ENCODE measurements around the gene HAUS7.

Gene HAUS7

DNA sequence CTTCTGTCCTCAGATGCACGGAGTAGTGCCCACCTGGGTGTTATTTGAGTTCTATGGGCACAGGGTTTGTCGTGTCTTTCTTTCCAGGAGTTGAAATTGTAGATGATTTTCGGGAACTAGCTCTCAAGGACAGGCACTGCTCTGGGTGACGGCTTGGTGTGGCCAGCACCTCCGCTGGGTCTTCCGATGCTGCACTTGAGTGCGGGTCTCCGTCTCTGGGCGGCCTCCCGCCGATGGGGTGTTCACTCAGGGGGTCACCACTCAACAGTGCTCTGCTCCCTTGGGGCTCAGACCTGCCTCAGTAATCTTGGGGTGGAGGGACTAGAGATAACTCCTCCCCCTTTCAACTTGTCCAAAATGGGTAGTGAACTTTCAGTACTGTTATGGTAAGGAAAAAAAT lies 56.6 kb downstream of the HAUS7 start:
- H3K4me3 Mint-ChIP-seq = no peak overlapping the region
- H3K36me3 Mint-ChIP-seq = peaks cover 2% of the 10 kb centered on the region
- peaks cover 9% of the 10 kb centered on the region for H3K4me1 Mint-ChIP-seq
- no peaks in the 10 kb centered on the region for H3K9me3 Mint-ChIP-seq
- no peak overlapping the region for H3K27ac Mint-ChIP-seq
- DNase-seq (ENCODE audit: low spot score in 2 of 2) (no peak), ATAC-seq (ENCODE audit: low read depth) (no peak)
- peaks cover 1% of the 10 kb centered on the region for H3K27me3 Mint-ChIP-seq

DNA sequence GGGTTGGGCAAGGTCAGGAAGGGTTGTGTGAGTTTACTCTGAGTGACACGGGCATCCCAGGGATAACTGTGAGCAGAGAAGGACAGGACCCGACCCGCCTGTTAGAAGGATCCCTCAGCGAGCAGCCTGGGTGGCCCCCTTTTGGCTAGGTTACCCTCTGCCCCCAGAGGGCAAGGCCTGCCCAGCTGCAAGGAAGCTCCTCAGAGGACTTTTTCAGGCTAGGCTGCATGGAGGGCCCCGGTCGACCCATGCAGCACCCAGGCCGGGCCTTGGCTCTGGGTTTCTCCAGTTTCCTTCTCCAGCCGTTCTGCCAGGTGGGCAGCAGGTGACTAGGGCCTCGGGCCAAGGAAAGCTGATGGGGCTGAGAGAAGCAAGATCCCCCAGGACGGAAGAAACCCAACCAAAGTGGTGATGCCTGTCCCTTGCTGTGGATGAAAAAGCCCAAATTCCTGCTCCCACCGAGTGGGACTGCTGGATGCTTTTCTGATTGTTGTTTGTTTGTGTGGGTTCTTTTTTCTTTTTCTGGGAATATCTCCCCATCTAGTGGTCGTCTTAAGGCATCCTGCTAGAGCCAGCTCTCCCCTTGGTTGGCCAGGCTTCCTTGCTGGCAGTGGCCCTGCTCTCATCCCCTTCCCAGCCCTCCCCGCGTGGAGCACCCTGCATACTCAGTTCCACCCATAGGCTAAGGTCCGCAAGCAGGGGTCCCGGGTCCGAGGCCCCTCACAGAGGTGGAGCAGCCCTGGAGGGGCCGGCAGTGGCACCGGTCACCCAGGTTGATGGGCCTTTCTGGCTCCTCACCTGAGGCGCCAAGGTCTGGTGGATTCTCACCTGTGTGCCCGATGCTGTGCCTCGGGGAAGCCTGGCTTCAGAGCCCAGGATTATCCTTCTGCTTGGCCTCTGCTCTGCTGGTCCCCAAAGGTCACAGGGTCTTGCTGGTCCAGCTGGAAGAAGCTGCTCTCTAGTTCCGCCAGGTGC lies 57.3 kb downstream of the HAUS7 start:
- peaks cover 9% of the 10 kb centered on the region for H3K4me1 Mint-ChIP-seq
- H3K9me3 Mint-ChIP-seq = no peaks in the 10 kb centered on the region
- ATAC-seq (ENCODE audit: low read depth) = no peak
- peak overlapping the region; percentile 76 for H3K4me3 Mint-ChIP-seq
- H3K36me3 Mint-ChIP-seq = peaks cover 2% of the 10 kb centered on the region
- DNase-seq (ENCODE audit: low spot score in 2 of 2) = no peak
- H3K27ac Mint-ChIP-seq = no peak overlapping the region
- peaks cover 1% of the 10 kb centered on the region for H3K27me3 Mint-ChIP-seq

DNA sequence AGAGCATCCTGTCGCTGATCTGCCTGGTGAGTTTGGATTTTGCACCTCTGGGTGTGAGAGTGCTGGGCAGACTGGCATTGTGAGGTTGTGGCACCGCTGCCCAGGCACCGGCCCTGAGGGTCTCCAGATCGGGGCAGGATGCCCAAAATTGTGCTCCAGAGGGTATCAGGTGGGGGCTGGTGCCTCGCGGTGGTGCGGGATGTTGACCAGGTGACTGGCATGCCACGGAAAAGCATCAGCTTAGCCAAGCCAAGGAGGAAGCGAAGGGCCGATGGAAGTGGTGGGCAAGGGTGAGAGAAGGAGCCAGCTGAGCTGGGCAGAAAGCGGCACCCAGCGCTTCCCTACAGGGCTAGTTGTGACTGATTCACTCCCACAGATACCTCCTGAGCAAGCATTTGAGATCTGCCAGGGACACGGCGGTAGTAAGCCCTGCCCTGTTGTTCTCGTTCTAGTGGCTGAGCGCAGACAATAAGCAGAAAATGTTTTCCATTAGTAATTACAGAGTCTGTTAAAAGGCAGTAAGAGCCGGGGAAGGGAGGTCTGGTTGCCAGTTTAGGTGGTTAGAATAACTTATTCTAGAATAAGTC lies 58.3 kb downstream of the HAUS7 start:
- Mint-ChIP-seq H3K9me3 (no peaks in the 10 kb centered on the region), H3K27ac (peak overlapping the region; percentile 53), H3K4me1 (peaks cover 9% of the 10 kb centered on the region), H3K4me3 (peak overlapping the region; percentile 76), H3K36me3 (no peaks in the 10 kb centered on the region), H3K27me3 (no peaks in the 10 kb centered on the region)
- ATAC-seq (ENCODE audit: low read depth) (no peak), DNase-seq (ENCODE audit: low spot score in 2 of 2) (no peak)

DNA sequence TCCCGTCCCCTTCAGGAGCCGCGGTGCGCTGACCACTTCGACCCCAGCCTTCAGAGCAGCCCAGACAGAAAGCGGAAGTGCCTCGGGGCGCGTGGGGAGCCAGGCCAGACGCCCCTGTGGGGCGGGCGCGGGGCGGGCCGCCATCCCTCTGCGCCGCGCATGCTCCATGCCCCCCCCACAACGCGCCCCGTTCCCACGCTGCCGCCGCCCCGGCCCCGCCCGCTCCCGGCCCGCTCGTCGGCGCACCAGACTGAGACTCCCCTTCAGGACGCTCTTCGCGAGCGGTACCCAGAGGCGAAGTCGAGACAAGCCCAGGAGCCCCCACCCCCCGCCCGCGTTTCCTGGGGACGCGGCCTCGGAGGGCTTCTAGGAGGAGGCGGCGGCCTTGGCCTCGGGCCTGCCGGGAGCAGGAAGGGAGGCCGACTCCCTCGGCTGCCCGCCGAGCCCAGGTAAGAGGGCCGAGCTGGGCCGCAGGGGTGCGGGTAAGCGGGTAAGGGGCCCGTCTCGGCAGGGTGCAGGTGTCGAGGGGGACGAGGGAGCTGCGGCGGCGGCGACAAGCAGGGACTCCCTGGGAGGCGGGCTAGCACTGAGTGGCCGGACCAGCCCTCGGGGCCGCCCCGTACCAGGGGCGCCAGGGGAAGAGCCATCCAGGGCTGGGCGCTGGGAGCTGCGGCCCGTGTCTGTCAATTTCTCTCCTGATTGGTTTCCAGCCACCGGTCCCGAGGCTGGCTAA lies 59.0 kb downstream of the HAUS7 start, which contains the start of gene ZFP92:
Gene ZFP92, plus strand, starts transcription at position 218 of the 733 bp plus-strand sequence. CDS start 6,851 bp downstream, outside the sequence.
- Mint-ChIP-seq H3K4me3 (peak within 1 kb of the TSS; percentile 76), H3K36me3 (no peaks in the 10 kb centered on the region), H3K4me1 (peaks cover 9% of the 10 kb centered on the region), H3K27ac (peak within 1 kb of the TSS; percentile 53), H3K9me3 (no peaks in the 10 kb centered on the region), H3K27me3 (no peaks in the 10 kb centered on the region)
- ATAC-seq (ENCODE audit: low read depth) = peak; percentile 76
- DNase-seq (ENCODE audit: low spot score in 2 of 2) = peak; percentile 4 to 27

DNA sequence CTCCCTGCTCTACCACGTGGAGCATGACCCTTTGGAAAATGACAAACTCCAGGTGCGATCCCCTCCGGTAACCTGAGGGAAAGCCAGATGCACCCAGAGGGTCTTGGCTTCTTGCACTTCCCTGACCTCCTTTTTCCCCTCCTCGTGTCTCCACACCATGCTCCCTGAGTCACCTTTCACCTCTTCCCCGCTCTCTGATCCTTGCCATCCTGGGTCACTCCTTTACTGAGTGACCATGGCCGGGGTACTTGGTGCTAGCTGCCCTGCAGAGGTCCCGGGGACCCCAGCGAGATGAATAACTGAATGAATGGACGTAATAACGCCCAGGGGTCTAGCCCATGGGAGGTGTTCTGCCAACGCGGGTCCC lies 59.5 kb downstream of the HAUS7 start:
- no peaks in the 10 kb centered on the region for H3K36me3 Mint-ChIP-seq
- no peak for DNase-seq (ENCODE audit: low spot score in 2 of 2)
- H3K4me3 Mint-ChIP-seq = peak overlapping the region; percentile 76
- no peaks in the 10 kb centered on the region for H3K27me3 Mint-ChIP-seq
- H3K27ac Mint-ChIP-seq = no peak overlapping the region
- no peaks in the 10 kb centered on the region for H3K9me3 Mint-ChIP-seq
- ATAC-seq (ENCODE audit: low read depth) = no peak
- H3K4me1 Mint-ChIP-seq = peaks cover 9% of the 10 kb centered on the region

DNA sequence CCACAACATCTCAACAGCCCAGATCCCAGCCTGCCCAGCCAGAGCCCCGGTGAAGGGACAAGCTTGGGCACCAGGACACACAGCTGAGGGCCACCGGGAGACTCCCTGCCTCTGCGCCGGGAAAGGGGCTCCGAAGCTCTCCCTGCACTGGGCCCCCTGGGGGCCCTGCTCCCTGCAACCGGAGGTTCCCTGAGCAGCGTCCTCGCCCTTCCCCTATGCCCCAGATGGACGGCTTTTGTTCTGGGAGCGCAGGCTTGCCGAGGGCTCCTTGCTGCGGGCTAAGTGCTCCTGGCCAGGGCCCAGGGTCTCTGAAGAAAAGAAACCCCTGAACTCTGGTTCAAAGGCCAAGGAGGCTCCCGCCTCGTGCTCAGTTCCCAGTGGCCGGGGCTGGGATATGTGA lies 60.0 kb downstream of the HAUS7 start:
- DNase-seq (ENCODE audit: low spot score in 2 of 2) (no peak), ATAC-seq (ENCODE audit: low read depth) (no peak)
- Mint-ChIP-seq H3K27me3 (no peaks in the 10 kb centered on the region), H3K27ac (no peak overlapping the region), H3K9me3 (no peaks in the 10 kb centered on the region), H3K4me1 (peaks cover 9% of the 10 kb centered on the region), H3K36me3 (no peaks in the 10 kb centered on the region), H3K4me3 (no peak overlapping the region)

DNA sequence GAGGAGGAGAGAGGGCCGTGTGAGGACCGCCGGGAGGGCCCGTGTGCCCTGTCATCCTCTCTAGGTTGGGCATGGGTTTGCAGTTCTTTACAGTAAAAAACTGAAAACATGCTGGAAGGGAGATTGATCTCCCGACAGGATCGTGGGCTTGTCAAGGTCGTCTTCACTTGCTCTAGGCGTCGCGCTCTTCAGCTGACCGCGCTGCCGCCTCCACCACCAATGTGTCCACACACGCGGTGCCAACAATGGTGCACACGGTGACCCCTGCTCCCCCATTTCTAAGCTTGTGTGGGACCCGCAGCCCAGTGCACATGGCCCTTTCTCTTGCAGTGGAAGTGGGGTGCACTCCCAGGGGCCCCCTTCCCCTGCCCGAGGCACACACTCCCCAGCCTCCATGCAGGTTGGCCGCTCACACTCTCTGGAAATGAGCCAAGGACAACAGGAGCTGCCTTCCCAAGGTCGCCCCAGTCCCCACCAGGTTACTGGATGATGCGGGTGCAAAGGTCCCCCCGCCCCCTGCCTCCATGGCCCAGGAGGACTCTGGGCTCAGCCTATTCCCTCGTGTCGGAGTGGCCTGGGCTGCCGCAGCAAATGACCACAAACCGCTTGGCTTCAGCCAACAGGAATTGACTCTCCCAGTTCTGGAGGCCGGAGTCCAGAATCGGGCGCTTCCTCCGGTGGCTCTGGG lies 60.8 kb downstream of the HAUS7 start:
- no peak overlapping the region for H3K27ac Mint-ChIP-seq
- H3K27me3 Mint-ChIP-seq = no peaks in the 10 kb centered on the region
- ATAC-seq (ENCODE audit: low read depth) (no peak), DNase-seq (ENCODE audit: low spot score in 2 of 2) (no peak)
- H3K9me3 Mint-ChIP-seq = no peaks in the 10 kb centered on the region
- no peaks in the 10 kb centered on the region for H3K36me3 Mint-ChIP-seq
- H3K4me3 Mint-ChIP-seq = no peak overlapping the region
- H3K4me1 Mint-ChIP-seq = peaks cover 9% of the 10 kb centered on the region

DNA sequence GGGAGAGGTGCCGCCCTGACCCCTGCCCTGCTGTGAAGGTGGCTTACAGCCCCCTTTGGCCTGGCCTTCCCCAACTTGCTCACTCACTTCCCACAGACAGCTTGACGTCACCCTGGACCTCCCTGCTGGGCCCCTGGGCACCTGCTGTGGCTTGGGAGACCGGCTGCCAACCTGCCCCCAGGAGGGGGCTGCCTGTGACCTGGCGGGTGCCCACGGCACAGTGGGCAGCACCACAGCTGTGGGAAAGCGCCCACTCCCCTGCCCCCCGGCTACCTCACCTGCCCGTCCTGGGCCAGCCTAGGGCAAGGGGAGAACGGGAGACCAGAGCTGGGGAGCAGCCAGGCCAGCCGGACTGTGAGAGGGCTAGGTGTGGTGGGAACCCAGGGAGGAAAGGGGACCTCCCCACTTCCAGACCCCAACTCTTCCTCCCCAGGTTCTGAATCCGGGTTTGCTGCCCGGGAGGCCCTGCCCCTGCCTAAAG lies 61.5 kb downstream of the HAUS7 start:
- Mint-ChIP-seq H3K36me3 (no peaks in the 10 kb centered on the region), H3K27ac (no peak overlapping the region), H3K27me3 (no peaks in the 10 kb centered on the region), H3K9me3 (no peaks in the 10 kb centered on the region), H3K4me3 (no peak overlapping the region), H3K4me1 (peaks cover 9% of the 10 kb centered on the region)
- ATAC-seq (ENCODE audit: low read depth) (no peak), DNase-seq (ENCODE audit: low spot score in 2 of 2) (no peak)

DNA sequence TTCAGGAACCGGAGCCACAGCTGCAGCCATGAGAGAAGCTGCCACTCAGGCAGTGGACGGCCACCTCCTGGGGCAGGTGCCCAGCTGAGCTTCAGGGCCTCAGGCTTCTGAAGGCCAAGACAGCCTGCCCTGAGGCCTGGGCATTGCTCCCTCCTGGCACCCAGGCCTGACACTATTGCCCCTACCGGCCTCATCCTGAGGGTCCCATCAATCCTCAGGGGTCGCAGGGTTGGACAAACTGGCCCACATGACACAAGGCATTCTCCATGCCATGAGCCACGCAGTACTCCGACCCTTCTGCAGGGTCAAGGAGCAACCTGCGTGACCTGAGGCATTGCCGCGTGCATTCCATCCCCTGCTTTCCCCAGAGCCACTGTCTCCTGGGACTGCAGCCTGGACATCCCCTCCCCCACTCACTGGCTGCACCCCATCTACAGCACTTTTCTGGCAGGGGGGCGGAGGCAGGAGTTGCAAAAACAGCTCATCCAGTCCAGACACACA lies 62.1 kb downstream of the HAUS7 start:
- DNase-seq (ENCODE audit: low spot score in 2 of 2) (no peak), ATAC-seq (ENCODE audit: low read depth) (no peak)
- Mint-ChIP-seq H3K4me3 (no peak overlapping the region), H3K36me3 (no peaks in the 10 kb centered on the region), H3K27ac (no peak overlapping the region), H3K4me1 (peaks cover 9% of the 10 kb centered on the region), H3K9me3 (no peaks in the 10 kb centered on the region), H3K27me3 (no peaks in the 10 kb centered on the region)

DNA sequence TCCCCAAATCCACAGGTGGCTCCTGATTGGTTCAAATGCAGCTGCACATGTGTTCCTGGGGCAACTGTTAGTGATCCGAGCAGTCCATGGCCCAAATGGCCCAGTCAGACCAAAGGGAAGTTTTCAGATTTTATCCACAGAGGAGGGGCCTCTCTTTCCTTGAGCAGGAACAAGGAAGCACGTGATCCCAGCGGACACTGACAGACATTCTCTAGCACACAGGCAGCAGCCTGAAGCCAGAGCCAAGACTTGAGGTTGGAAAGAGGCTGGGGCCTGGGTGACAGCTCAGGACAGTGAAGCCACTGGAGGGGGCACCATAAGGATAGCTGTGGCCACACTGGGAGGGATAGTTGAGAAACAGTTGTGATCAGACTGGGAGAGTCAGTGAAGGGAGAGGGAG lies 62.6 kb downstream of the HAUS7 start:
- H3K27me3 Mint-ChIP-seq = no peaks in the 10 kb centered on the region
- no peak for DNase-seq (ENCODE audit: low spot score in 2 of 2)
- H3K27ac Mint-ChIP-seq = no peak overlapping the region
- no peak for ATAC-seq (ENCODE audit: low read depth)
- no peak overlapping the region for H3K4me3 Mint-ChIP-seq
- H3K9me3 Mint-ChIP-seq = no peaks in the 10 kb centered on the region
- H3K36me3 Mint-ChIP-seq = no peaks in the 10 kb centered on the region
- peaks cover 9% of the 10 kb centered on the region for H3K4me1 Mint-ChIP-seq

DNA sequence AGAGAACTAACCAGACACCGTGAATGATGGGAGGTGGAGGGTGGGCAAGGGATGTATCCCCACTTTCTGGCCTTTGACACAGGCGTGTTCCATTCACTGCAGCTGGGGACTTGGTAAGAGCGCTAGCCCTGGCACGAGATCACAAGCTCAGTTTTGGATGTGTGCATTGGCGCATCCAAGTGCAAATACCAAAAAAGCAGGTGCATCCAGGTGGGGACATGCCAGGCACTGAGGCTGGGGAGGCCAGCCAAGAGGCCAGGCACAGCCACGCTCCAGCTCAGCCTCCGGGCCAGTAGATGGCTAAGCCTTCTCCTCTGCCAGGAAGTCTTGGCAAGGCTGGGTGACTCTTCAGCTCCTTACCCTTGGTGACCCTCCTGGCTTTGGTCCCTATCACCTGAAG lies 63.5 kb downstream of the HAUS7 start:
- no peak for DNase-seq (ENCODE audit: low spot score in 2 of 2)
- Mint-ChIP-seq H3K9me3 (no peaks in the 10 kb centered on the region), H3K36me3 (no peaks in the 10 kb centered on the region), H3K4me3 (no peak overlapping the region), H3K27me3 (no peaks in the 10 kb centered on the region), H3K27ac (no peak overlapping the region), H3K4me1 (peaks cover 2% of the 10 kb centered on the region)
- no peak for ATAC-seq (ENCODE audit: low read depth)

DNA sequence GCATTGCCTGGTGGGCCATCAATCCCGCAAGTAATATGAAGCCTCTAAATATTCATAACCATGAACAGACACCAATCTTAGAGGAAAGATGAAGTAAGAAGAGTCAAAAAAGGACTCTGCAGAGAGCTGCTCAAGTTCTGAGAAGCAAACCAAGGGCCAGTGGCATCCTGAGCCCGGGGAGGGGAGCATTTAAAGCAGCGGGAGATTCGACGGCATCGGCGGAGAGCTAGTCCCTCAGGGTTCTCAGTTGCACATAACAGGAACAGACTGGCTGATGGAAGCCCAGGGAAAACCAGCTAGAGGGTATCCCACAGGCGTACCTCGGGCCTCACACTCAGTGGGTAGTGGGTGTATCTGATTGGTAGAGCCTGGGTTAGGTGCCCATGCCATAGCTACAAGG lies 64.4 kb downstream of the HAUS7 start:
- H3K9me3 Mint-ChIP-seq = no peaks in the 10 kb centered on the region
- DNase-seq (ENCODE audit: low spot score in 2 of 2) (no peak), ATAC-seq (ENCODE audit: low read depth) (no peak)
- no peaks in the 10 kb centered on the region for H3K4me1 Mint-ChIP-seq
- H3K27me3 Mint-ChIP-seq = no peaks in the 10 kb centered on the region
- no peak overlapping the region for H3K4me3 Mint-ChIP-seq
- H3K36me3 Mint-ChIP-seq = no peaks in the 10 kb centered on the region
- no peak overlapping the region for H3K27ac Mint-ChIP-seq

DNA sequence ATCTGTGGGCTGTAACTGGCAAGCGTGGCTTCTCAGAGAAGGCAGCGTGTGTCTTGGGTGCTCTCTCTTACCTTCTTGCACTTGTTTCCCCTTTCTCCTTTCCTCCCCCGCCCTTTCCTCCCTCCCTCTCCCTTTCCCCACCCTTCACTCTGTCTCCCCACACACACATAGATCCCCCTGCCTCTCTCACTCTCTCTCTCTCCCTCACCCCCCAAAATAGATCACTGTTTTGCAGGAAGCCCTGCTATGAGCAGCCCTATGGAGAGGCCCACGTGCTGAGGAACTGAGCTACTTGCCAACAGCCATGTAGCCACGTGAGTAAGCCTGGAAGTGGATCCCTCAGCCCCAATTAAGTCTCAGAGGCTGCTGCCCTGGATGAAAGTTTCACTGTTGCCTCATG lies 65.0 kb downstream of the HAUS7 start:
- H3K4me1 Mint-ChIP-seq = no peaks in the 10 kb centered on the region
- no peaks in the 10 kb centered on the region for H3K9me3 Mint-ChIP-seq
- ATAC-seq (ENCODE audit: low read depth) (no peak), DNase-seq (ENCODE audit: low spot score in 2 of 2) (no peak)
- H3K27me3 Mint-ChIP-seq = no peaks in the 10 kb centered on the region
- no peak overlapping the region for H3K4me3 Mint-ChIP-seq
- H3K27ac Mint-ChIP-seq = no peak overlapping the region
- H3K36me3 Mint-ChIP-seq = no peaks in the 10 kb centered on the region
